Measurements from ENCODE around the gene MCHR1.
"Not testable (repeated sequence)": the region's sequence is repeated elsewhere in the genome, so short reads cannot be mapped to it uniquely, and the experiment has no call there.

MCHR1 gene

GRCh38 chr22:40648386-40648785 is 30.9 kb upstream of the MCHR1 start:
- POLR2A ChIA-PET, result no interaction called here

GRCh38 chr22:40651057-40651456 is 28.2 kb upstream of the MCHR1 start:
- Histone ChIP-seq H3K4me3 (ENCODE audit: control insufficient read depth in 1 of 7, extremely low read depth in 1 of 7, insufficient read depth in 4 of 7, low read depth in 2 of 7, low read length in 6 of 7) (peak overlapping the region in 1 of 7 experiments; percentile 75), H3K27ac (ENCODE audit: insufficient read depth in 1 of 2, low read depth in 1 of 2, low read length in 2 of 2, poor library complexity in 1 of 2, severe bottlenecking in 2 of 2) (peak overlapping the region in 1 of 2 experiments; percentile 74)
- CTCF ChIA-PET, result interaction anchor here (0.8 to 1.8 kb wide), 10 partner anchors 9 to 163 kb away, joined by 3 to 11 read pairs (median 4); no protein-coding TSS in a partner anchor

More at GRCh38 chr22:40648386-40648785, 30.9 kb upstream of the MCHR1 start:
- WGBS (ENCODE audit: insufficient coverage), result 78% methylated on average over 5 of the region's 10 CpGs
- no peak for DNase-seq
- Histone ChIP-seq H3K4me1 (ENCODE audit: control extremely low read depth in 1 of 4, control insufficient read depth in 4 of 4, insufficient read depth in 4 of 4, low read length in 3 of 4) (peaks cover 0 to 14% (median 6%) of the 10 kb centered on the region in 4 experiments), H3K27ac (ENCODE audit: insufficient read depth in 1 of 2, low read depth in 1 of 2, low read length in 2 of 2, poor library complexity in 1 of 2, severe bottlenecking in 2 of 2) (no peak overlapping the region), H3K9me3 (ENCODE audit: control extremely low read depth in 1 of 5, control insufficient read depth in 4 of 5, insufficient read depth in 2 of 5, low read depth in 1 of 5, low read length in 4 of 5) (no peaks in the 10 kb centered on the region), H3K4me3 (ENCODE audit: control insufficient read depth in 1 of 7, extremely low read depth in 1 of 7, insufficient read depth in 4 of 7, low read depth in 2 of 7, low read length in 6 of 7) (no peak overlapping the region), H3K27me3 (replicated peaks in 2 of 5; ENCODE audit: control insufficient read depth in 4 of 5, insufficient read depth in 5 of 5, low read length in 4 of 5) (no peaks in the 10 kb centered on the region), H3K36me3 (ENCODE audit: control insufficient read depth in 4 of 4, insufficient read depth in 4 of 4, low read length in 3 of 4) (no peaks in the 10 kb centered on the region)
- CTCF ChIA-PET, result interaction anchor here (0.9 to 5.8 kb wide), 4 partner anchors 11 to 124 kb away, joined by 3 to 50 read pairs (median 4); no protein-coding TSS in a partner anchor

GRCh38 chr22:40651563-40652501 is 27.5 kb upstream of the MCHR1 start:
- no peaks in the 10 kb centered on the region for H3K36me3 ChIP-seq (ENCODE audit: control insufficient read depth in 4 of 4, insufficient read depth in 4 of 4, low read length in 3 of 4)
- peak overlapping the region in 5 of 7 experiments; percentile 22 to 75 (median 48) for H3K4me3 ChIP-seq (ENCODE audit: control insufficient read depth in 1 of 7, extremely low read depth in 1 of 7, insufficient read depth in 4 of 7, low read depth in 2 of 7, low read length in 6 of 7)
- peaks cover 0 to 23% (median 9%) of the 10 kb centered on the region in 4 experiments for H3K4me1 ChIP-seq (ENCODE audit: control extremely low read depth in 1 of 4, control insufficient read depth in 4 of 4, insufficient read depth in 4 of 4, low read length in 3 of 4)
- no peaks in the 10 kb centered on the region for H3K9me3 ChIP-seq (ENCODE audit: control extremely low read depth in 1 of 5, control insufficient read depth in 4 of 5, insufficient read depth in 2 of 5, low read depth in 1 of 5, low read length in 4 of 5)
- CTCF ChIA-PET, result interaction anchor here (0.8 to 2.6 kb wide), 10 partner anchors 8 to 213 kb away, joined by 3 to 8 read pairs (median 4); no protein-coding TSS in a partner anchor
- no peaks in the 10 kb centered on the region for H3K27me3 ChIP-seq (replicated peaks in 2 of 5; ENCODE audit: control insufficient read depth in 4 of 5, insufficient read depth in 5 of 5, low read length in 4 of 5)
- POLR2A ChIA-PET, result no interaction called here
- peak overlapping the region; percentile 74 for H3K27ac ChIP-seq (ENCODE audit: insufficient read depth in 1 of 2, low read depth in 1 of 2, low read length in 2 of 2, poor library complexity in 1 of 2, severe bottlenecking in 2 of 2)
- 69% methylated on average over 25 of the region's 33 CpGs for WGBS (ENCODE audit: insufficient coverage)
- DNase-seq, result peak; percentile 90 to 97 (median 96)

More at GRCh38 chr22:40651057-40651456, 28.2 kb upstream of the MCHR1 start:
- no peak for DNase-seq
- POLR2A ChIA-PET, result no interaction called here
- no CpG with 5 or more reads among the region's 2 CpGs for WGBS (ENCODE audit: insufficient coverage)
- no peaks in the 10 kb centered on the region for H3K36me3 ChIP-seq (ENCODE audit: control insufficient read depth in 4 of 4, insufficient read depth in 4 of 4, low read length in 3 of 4)
- H3K9me3 ChIP-seq (ENCODE audit: control extremely low read depth in 1 of 5, control insufficient read depth in 4 of 5, insufficient read depth in 2 of 5, low read depth in 1 of 5, low read length in 4 of 5), result no peaks in the 10 kb centered on the region
- H3K27me3 ChIP-seq (replicated peaks in 2 of 5; ENCODE audit: control insufficient read depth in 4 of 5, insufficient read depth in 5 of 5, low read length in 4 of 5), result no peaks in the 10 kb centered on the region
- H3K4me1 ChIP-seq (ENCODE audit: control extremely low read depth in 1 of 4, control insufficient read depth in 4 of 4, insufficient read depth in 4 of 4, low read length in 3 of 4), result peaks cover 0 to 24% (median 9%) of the 10 kb centered on the region in 4 experiments

- Histone ChIP-seq H3K4me1 (ENCODE audit: control extremely low read depth in 1 of 4, control insufficient read depth in 4 of 4, insufficient read depth in 4 of 4, low read length in 3 of 4) (peaks cover 0 to 23% (median 9%) of the 10 kb centered on the region in 4 experiments), H3K9me3 (ENCODE audit: control extremely low read depth in 1 of 5, control insufficient read depth in 4 of 5, insufficient read depth in 2 of 5, low read depth in 1 of 5, low read length in 4 of 5) (no peaks in the 10 kb centered on the region), H3K27me3 (replicated peaks in 2 of 5; ENCODE audit: control insufficient read depth in 4 of 5, insufficient read depth in 5 of 5, low read length in 4 of 5) (no peaks in the 10 kb centered on the region), H3K36me3 (ENCODE audit: control insufficient read depth in 4 of 4, insufficient read depth in 4 of 4, low read length in 3 of 4) (no peaks in the 10 kb centered on the region), H3K4me3 (ENCODE audit: control insufficient read depth in 1 of 7, extremely low read depth in 1 of 7, insufficient read depth in 4 of 7, low read depth in 2 of 7, low read length in 6 of 7) (no peak overlapping the region), H3K27ac (ENCODE audit: insufficient read depth in 1 of 2, low read depth in 1 of 2, low read length in 2 of 2, poor library complexity in 1 of 2, severe bottlenecking in 2 of 2) (no peak overlapping the region)
- no peak for DNase-seq
- CTCF ChIA-PET, result interaction anchor here (1.1 to 2.6 kb wide), 4 partner anchors 23 to 324 kb away, joined by 3 to 8 read pairs (median 4); no protein-coding TSS in a partner anchor
- 100% methylated on average over 7 of the region's 9 CpGs for WGBS (ENCODE audit: insufficient coverage)
- POLR2A ChIA-PET, result interaction anchor here (0.6 kb wide), 2 partner anchors 22 to 27 kb away, joined by 3 read pairs; no protein-coding TSS in a partner anchor
Measured at GRCh38 chr22:40653361-40653760, 25.9 kb upstream of the MCHR1 start.

- ChIA-PET CTCF (interaction anchor here (1.1 to 2.6 kb wide), 4 partner anchors 24 to 325 kb away, joined by 3 to 8 read pairs (median 4); partner anchors contain the start of gene MCHR1), POLR2A (interaction anchor here (0.6 kb wide), 1 partner anchor 371 kb away, joined by 3 read pairs; no protein-coding TSS in a partner anchor)
- WGBS (ENCODE audit: insufficient coverage), result 25% methylated on average over 4 of the region's 11 CpGs
- Histone ChIP-seq H3K4me1 (ENCODE audit: control extremely low read depth in 1 of 4, control insufficient read depth in 4 of 4, insufficient read depth in 4 of 4, low read length in 3 of 4) (peaks cover 0 to 23% (median 9%) of the 10 kb centered on the region in 4 experiments), H3K9me3 (ENCODE audit: control extremely low read depth in 1 of 5, control insufficient read depth in 4 of 5, insufficient read depth in 2 of 5, low read depth in 1 of 5, low read length in 4 of 5) (no peaks in the 10 kb centered on the region), H3K4me3 (ENCODE audit: control insufficient read depth in 1 of 7, extremely low read depth in 1 of 7, insufficient read depth in 4 of 7, low read depth in 2 of 7, low read length in 6 of 7) (no peak overlapping the region), H3K27me3 (replicated peaks in 2 of 5; ENCODE audit: control insufficient read depth in 4 of 5, insufficient read depth in 5 of 5, low read length in 4 of 5) (no peaks in the 10 kb centered on the region), H3K27ac (ENCODE audit: insufficient read depth in 1 of 2, low read depth in 1 of 2, low read length in 2 of 2, poor library complexity in 1 of 2, severe bottlenecking in 2 of 2) (no peak overlapping the region), H3K36me3 (ENCODE audit: control insufficient read depth in 4 of 4, insufficient read depth in 4 of 4, low read length in 3 of 4) (no peaks in the 10 kb centered on the region)
- peak; percentile 28 to 58 (median 37) for DNase-seq
Measured at GRCh38 chr22:40654522-40655167, 24.6 kb upstream of the MCHR1 start.

GRCh38 chr22:40655941-40656340 is 23.3 kb upstream of the MCHR1 start:
- CTCF ChIA-PET; H3K27me3 ChIP-seq (replicated peaks in 2 of 5; ENCODE audit: control insufficient read depth in 4 of 5, insufficient read depth in 5 of 5, low read length in 4 of 5); H3K27ac ChIP-seq (ENCODE audit: insufficient read depth in 1 of 2, low read depth in 1 of 2, low read length in 2 of 2, poor library complexity in 1 of 2, severe bottlenecking in 2 of 2); H3K9me3 ChIP-seq (ENCODE audit: control extremely low read depth in 1 of 5, control insufficient read depth in 4 of 5, insufficient read depth in 2 of 5, low read depth in 1 of 5, low read length in 4 of 5); H3K4me3 ChIP-seq (ENCODE audit: control insufficient read depth in 1 of 7, extremely low read depth in 1 of 7, insufficient read depth in 4 of 7, low read depth in 2 of 7, low read length in 6 of 7); H3K36me3 ChIP-seq (ENCODE audit: control insufficient read depth in 4 of 4, insufficient read depth in 4 of 4, low read length in 3 of 4); DNase-seq: not testable (repeated sequence)
- WGBS (ENCODE audit: insufficient coverage), result 100% methylated on average over 2 of the region's 3 CpGs
- POLR2A ChIA-PET, result interaction anchor here (0.5 kb wide), 1 partner anchor 130 kb away, joined by 4 read pairs; no protein-coding TSS in a partner anchor
- peaks cover 0 to 23% (median 9%) of the 10 kb centered on the region in 4 experiments for H3K4me1 ChIP-seq (ENCODE audit: control extremely low read depth in 1 of 4, control insufficient read depth in 4 of 4, insufficient read depth in 4 of 4, low read length in 3 of 4)
